GM19240 (cell line): Measurements from ENCODE around the gene CYP4F22.
A peak's percentile ranks its signal among the peaks of the same experiment; 100 is the strongest.
"Not testable (repeated sequence)": the region's sequence is repeated elsewhere in the genome, so short reads cannot be mapped to it uniquely, and the experiment has no call there.

Experiments used
- DNase-seq: peaks from one replicate; pipeline ENCODE4 v3.0.0; 2011; ENCODE audit warnings: low spot score; ENCODE audit not compliant: insufficient read length

Gene CYP4F22

DNA sequence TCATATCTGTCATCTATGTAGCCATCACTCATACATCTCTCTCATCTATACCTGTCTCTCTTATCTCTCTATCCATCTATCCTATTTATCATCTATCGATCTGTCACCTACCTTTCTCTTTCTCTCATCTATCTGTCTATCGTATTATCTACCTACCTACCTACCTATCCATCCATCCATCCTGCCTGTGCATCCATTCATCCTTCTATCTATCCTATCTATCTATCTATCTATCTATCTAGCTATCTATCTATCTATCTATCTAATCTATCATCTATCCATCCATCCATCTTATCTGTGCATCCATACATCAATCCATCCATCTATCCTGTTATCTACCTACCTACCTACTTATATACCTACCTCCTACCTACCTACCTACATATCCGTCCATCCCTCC lies 62.1 kb downstream of the CYP4F22 start:
- DNase-seq: no peak

- DNase-seq: no peak
These were observed 67.1 kb downstream of the CYP4F22 start for GRCh38 chr19:15575406-15575805.

DNA sequence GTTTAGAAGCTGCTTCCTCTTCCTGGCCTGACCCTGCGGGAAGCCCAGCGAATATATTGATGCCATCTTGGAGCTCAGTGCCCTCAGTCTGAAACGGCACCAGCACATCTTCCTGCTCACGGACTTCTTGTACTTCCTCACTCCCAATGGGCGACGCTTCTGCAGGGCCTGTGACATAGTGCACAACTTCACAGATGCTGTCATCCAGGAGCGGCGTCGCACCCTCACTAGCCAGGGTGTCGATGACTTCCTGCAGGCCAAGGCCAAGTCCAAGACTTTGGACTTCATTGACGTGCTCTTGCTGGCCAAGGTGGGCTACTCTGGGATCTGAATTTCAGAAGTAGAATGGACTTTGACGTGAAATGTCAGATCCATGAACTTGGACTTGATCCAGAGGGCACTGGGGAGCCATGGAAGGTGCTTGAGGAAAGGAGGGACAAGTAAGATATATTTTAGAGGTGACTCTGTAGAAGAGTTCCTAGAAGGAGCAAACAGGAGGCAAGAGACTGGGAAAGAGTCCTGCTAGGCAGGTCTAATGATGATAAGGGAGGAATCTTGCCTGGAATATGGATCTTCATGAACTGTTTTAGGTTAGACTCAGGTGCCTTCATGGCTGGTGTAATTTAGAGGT lies 68.3 kb downstream of the CYP4F22 start:
- no peak for DNase-seq

DNA sequence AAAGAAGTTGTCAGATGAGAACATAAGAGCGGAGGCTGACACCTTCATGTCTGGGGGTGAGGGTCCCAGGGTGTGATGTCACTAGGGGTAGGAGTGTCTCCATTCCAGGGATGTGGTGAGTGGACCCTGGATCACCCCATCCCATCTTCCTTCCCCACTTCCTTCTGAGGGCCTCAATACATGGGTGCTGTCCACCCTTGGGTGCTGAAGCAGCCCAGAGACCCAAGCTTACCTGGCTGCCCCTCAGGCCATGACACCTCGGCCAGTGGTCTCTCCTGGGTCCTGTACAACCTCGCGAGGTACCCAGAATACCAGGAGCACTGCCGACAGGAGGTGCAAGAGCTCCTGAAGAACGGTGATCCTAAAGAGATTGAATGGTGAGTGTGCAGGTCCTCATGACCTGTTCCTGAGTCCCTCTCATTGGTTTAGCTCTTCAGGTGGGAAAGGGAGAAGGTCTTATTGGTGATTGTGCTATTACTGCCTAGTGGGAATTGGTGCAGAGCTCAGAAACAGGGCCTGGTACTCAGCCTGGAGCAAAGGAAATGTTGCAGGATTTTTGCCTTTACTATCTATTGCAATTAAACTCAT lies 69.0 kb downstream of the CYP4F22 start:
- DNase-seq: no peak

DNA sequence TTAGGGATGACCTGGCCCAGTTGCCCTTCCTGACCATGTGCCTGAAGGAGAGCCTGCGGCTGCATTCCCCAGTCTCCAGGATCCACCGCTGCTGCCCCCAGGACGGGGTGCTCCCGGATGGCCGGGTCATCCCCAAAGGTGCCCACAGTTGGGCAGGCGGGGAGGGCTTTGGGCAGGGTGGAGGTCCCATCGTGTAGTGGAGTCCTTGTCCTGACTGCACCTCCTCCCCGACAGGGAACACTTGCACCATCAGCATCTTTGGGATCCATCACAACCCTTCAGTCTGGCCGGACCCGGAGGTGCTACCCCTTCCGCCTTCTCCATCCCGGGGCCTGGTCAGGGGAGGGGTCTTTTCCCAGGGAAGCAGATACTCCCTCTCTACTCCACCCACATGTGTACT lies 75.0 kb downstream of the CYP4F22 start:
- no peak for DNase-seq

DNA sequence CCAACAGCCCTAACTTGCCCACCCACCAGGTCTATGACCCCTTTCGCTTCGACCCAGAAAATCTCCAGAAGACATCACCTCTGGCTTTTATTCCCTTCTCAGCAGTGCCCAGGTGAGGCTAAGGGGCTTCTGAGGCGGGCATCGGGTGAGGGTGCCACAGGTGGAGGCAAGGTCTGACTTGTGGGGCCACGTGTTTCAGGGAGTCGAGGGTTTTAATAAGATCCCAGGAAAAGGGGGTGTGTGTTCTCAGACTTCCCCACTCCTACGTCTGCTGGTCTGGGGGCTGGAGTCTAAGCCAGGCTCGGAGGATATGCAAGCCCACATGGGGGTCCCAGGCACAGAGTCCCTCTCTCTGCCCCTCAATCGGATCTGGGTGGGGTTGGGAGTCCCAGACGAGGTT lies 75.8 kb downstream of the CYP4F22 start:
- no peak for DNase-seq

DNA sequence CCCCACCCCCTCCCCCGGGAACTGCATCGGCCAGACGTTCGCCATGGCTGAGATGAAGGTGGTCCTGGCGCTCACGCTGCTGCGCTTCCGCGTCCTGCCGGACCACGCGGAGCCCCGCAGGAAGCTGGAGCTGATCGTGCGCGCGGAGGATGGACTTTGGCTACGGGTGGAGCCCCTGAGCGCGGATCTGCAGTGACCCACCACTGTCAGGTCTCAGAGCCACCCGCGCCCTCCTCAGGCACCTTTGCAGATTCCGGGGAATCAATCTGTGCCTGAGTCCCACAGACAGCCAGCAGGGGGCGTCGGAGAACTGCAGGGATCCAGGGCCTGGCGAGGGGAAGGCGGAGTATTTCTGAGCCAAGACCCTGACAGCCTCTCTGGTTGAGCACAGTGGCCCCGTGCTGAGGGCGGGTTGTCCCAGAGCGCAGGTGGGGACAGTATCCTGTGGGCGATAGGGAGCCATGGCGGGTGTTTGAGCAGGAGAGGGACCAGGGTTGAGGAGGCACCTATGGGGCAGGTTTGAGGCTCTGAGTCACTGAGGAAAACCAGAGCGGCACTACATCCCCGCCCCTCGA lies 76.3 kb downstream of the CYP4F22 start:
- peak; percentile 77 for DNase-seq

DNA sequence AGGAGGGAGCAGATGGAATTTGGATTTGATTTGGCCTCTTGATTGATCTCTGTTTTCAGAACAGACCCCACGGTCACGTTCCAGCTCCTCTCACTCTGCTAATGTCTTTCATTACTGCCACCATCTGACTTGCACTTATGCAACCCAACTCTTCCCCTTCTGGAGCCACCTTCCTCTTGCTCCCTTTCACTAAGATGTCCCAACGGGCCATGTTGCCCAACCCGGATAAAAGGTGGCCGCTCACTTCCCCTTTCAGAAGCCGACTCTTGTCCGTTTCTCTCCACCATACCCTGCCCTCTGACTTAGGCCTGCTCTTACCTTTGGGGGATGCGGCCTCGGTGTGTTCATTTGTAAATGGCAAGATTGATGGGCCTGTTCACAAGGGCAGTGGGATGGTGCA lies 79.3 kb downstream of the CYP4F22 start:
- DNase-seq: no peak

GRCh38 chr19:15588265-15588664 lies 79.9 kb downstream of the CYP4F22 start:
- DNase-seq: no peak

- DNase-seq: no peak
These were observed 81.6 kb downstream of the CYP4F22 start for GRCh38 chr19:15589760-15590451.

DNA sequence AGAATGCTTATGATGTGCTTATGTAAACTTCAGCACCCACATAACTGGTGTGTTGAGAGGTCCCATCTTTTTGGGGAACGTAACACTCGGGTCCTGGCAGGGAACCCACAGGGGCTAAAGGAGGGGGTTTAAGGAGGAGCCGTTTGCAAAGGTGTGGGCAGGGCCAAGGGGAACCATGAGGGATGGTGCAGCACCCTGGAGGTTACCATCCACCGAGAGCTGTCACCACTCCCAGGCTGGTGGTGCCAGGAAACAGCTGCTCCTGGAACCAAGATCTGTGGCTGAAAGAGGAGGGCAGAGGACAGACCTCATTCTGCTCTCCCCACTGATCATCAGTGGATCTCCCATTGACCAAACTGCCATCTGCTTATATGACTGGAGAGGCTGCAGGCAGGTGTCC lies 83.5 kb downstream of the CYP4F22 start:
- DNase-seq: no peak

DNA sequence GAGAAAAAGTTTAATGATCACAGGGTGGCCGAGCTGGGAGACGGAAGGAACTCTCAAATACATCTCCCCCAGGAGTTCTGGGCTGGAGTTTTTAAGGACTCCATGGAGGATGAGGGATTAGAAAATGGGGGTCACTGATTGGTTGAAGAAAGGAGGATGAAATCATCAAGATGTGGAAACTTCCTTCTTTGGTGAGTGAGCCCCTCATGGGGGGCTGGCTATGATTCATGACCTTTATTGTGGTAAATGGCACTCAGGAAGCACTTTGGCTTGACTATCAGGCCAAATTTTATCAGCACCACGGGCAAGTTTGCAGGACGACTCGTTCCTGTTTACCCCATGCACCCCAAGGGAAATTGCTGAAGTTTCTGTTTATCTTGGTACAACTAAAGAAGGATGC lies 84.2 kb downstream of the CYP4F22 start:
- DNase-seq: not testable (repeated sequence)

DNA sequence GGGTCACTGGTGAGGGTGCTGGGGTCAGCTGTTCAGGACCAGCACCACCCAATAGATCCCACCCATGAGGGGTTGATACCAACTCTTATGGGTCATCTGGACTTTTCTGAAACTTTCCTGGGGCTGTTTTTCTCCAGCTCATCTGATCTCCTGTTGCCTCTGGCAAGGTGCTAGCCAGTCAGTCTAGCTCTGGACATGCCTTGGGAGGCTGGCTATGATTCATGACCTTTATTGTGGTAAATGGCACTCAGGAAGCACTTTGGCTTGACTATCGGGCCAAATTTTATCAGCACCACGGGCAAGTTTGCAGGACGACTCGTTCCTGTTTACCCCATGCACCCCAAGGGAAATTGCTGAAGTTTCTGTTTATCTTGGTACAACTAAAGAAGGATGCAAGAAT lies 85.4 kb downstream of the CYP4F22 start:
- not testable (repeated sequence) for DNase-seq

DNA sequence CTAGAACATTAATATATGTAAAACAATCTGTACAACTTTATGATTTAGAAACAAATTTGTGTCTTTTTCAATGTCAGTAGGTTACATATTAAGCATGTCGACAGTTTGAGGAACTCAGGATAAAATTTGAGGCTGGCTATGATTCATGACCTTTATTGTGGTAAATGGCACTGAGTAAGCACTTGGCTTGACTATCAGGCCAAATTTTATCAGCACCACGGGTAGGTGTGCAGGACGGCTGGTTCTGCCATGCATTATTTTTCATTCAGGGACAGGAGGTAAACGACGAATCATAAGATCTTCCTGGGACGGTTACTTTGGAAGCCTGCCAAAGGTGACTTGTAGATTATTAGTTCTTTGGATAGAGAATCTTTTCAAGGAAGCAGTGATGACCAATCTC lies 86.7 kb downstream of the CYP4F22 start:
- DNase-seq: no peak
